HTR-8/SVneo (cell line): ENCODE data around the gene ATP6V0A1.
"Not testable (repeated sequence)": the region's sequence is repeated elsewhere in the genome, so short reads cannot be mapped to it uniquely, and the experiment has no call there.

Experiments used
- DNase-seq: peaks from one replicate; pipeline ENCODE4 v3.0.0; 2011; ENCODE audit warnings: low spot score, mixed read lengths; ENCODE audit not compliant: insufficient read length
- FAIRE-seq: peaks from 2 replicates; lab custom pipeline; 2011; peaks lifted over from hg19 to GRCh38; lab: Jason Lieb, UNC

ATP6V0A1 gene

GRCh38 chr17:42474276-42474675 lies 15.6 kb downstream of the ATP6V0A1 start:
- DNase-seq = no peak
- FAIRE-seq = no peak

DNA sequence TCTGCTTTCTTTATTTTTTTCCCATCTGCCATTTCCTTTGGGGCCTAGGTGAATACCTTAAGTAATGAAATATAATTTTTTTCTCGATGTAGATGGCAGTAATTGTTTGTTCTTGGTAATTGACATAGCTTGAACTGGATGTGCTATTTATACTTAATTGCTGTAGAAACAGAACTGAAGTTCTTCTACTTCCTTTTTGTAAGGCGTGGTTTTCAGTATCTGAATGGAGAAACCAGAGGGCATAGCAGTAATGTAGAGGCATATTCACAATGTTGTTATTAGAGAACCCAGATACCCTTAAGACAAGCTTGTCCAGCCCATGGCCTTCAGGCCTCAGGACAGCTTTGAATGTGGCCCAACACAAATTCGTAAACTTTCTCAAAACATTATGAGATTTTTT lies 16.4 kb downstream of the ATP6V0A1 start:
- DNase-seq (no peak), FAIRE-seq (no peak)

DNA sequence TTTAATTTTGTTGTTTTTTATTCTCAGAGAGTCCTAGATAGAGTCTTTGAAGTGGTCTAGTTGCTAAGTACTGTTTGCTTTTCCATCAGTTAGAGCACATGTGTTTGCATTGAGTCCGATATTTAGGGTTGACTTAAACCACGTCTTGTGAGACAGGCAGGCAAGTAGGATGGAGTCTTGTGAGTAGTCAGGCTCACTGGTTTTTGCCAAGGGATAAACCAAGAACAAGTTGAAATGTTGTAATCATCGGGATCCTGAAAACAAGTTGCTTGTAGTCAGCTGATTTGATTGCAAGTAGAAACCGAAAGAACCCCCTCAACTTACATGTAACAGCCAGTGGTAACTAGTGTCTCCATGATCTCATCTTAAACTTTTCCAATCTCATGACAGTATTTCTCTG lies 17.2 kb downstream of the ATP6V0A1 start:
- DNase-seq (no peak), FAIRE-seq (no peak)

DNA sequence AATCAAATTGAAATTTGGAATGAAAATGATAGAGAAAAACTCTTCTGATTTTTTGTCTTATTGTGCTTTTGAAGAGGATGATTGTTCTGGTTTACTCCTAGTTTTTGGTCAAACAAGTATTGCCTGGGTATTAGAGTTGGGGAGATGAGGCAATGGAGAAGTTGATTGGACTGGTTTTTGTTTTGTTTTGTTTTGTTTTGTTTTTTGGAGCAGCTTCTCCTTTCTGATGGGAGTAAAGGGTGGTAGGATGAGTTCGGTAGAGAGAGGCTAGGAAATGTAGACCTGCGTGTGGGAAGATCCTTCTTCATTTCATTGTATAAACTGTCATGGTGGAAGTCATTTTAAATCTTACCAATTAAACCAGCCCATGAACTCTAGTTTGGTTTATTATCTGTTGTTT lies 17.7 kb downstream of the ATP6V0A1 start:
- no peak for FAIRE-seq
- no peak for DNase-seq

DNA sequence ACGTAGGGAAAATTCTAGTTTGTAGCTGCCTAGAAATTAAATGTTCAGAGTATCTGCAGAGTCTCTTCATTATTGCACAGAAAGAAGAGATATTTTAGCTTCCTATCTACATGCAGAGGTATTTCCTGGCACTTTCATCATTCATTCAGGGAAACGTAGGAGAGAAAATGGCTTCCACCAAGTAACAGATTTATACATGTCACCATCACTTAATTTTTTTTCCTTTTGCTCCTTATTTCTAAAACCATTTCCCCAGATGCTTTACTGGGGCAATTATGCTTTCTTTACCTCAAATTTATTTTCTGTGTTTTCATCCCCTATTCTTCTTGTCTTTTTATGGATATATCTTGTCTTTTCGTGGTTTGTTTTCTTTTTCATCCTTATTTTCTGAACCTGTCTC lies 18.5 kb downstream of the ATP6V0A1 start:
- no peak for FAIRE-seq
- no peak for DNase-seq

DNA sequence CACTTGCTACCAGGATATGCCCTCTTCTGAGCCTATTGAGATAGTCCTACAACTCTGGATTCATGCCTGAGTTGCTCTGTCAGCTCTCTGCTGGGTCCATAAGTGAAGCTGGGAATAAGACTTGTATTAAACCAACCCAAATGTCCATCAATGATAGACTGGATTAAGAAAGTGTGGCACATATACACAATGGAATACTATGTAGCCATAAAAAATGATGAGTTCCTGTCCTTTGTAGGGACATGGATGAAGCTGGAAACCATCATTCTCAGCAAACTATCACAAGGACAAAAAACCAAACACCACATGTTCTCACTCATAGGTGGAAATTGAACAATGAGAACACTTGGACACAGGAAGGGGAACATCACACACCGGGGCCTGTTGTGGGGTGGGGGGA lies 19.1 kb downstream of the ATP6V0A1 start:
- FAIRE-seq, DNase-seq: not testable (repeated sequence)

DNA sequence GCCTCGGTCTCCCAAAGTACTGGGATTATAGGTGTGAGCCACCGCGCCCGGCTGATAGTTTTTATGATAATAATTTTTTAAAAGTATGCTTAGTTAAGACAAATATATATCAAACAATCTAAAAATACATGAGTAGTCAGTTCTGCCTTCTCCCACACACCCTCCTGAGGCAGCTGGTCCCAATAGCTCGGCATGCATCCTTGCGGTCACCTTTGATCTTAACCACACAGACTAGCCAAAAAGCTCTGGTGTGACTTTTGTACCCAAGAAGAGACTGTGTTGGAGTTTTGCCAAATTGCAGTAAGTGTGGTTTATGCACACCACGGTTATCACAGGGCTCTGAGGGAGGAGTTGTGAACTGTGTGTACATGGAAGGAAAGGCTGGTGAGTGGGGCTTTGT lies 25.6 kb downstream of the ATP6V0A1 start:
- DNase-seq (no peak), FAIRE-seq (no peak)

DNA sequence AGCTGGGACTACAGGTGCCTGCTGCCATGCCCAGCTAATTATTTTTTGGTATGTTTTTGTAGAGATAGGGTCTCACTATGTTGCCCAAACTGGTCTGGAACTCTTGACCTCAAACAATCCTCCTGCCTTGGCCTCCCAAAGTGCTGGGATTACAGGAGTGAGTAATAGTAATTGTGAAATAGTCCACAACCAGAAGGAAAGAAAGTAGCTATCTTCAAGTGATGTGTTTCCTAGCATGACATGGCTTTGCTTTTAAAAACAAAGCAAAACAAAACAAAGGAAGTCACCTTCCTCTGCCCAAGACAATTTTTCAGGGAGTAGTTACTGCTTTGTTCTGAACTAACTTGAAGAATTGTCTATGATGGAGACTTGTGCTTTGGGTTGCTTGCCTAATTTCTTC lies 27.0 kb downstream of the ATP6V0A1 start:
- no peak for DNase-seq
- FAIRE-seq = no peak

- FAIRE-seq = no peak
Observed at GRCh38 chr17:42488032-42488431, 29.4 kb downstream of the ATP6V0A1 start.

DNA sequence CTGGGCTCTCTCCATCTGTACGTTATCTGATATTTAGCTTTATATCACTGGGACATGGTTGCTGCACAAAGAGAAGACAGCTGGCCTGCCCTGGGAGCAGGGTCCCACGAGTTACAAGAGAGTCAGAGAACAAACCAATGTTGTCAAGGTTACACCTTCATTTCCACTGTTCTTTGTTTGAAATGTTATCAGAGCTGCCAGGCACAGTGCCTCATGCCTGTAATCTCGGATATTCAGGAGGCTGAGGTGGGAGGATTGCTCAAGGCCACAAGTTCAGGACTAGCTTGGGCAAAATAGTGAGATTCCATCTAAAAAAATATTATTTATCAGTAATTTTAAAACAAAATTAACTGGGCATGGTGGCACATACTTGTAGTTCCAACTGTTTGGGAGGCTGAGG lies 34.6 kb downstream of the ATP6V0A1 start:
- FAIRE-seq = no peak
- DNase-seq = no peak

More at GRCh38 chr17:42488032-42488431, 29.4 kb downstream of the ATP6V0A1 start:
- DNase-seq = no peak

- FAIRE-seq = no peak
- DNase-seq = no peak
Observed at GRCh38 chr17:42494673-42495072, 36.0 kb downstream of the ATP6V0A1 start.

DNA sequence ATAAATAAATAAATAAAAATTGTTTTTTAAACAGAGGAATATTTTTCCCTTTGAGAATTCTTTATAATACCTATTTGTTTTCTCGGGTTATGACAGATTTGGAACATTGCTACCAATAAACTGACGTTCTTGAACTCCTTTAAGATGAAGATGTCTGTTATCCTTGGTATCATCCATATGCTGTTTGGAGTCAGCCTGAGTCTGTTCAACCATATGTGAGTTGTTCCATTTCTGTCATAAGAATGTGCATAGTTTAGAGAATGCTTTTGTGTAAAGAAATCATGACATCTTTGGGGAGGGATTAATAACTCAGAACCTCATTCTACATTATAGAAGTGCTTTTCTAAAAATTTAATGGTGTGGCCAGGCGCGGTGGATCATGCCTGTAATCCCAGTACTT lies 40.1 kb downstream of the ATP6V0A1 start:
- DNase-seq = no peak
- no peak for FAIRE-seq

DNA sequence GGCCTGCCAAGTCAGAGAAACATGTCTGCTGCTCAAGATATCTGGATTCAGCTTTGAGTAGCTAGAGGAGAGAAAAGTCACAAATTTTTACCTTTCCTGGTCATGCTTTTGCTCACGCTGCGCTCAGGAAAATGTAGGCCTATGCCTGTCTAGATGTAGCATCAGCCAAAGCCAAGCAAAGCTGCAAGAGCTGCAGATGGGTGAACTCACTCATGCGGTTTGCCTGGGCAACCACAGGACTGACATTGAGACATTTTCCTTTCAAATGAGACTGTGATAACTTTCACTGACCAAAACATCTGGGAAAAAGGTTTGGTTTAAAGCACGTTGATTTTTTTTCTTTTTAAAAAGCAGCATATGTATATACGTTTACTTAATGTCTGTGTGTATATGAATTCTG lies 43.4 kb downstream of the ATP6V0A1 start:
- FAIRE-seq (no peak), DNase-seq (no peak)

DNA sequence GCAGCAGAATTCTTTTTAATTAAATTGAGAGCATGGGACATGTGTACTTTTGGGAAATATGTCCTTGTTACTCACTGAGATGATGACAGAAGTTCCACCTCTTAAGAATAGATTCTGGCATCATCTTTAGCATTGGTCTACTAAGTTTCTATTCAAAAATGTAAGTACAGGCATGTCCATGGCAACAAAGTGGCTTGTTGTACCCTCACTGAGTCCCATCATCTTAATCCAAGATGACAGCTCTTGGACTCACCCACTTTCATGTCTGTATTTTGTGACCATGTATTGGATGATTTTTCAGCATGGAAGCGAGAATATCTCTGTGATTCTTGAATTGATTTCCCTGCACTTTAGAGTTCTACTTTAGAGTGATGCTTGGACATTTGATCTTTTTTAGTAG lies 44.2 kb downstream of the ATP6V0A1 start:
- DNase-seq = no peak
- FAIRE-seq = no peak

GRCh38 chr17:42507671-42508070 lies 49.0 kb downstream of the ATP6V0A1 start:
- peak; percentile 44 for FAIRE-seq
- DNase-seq = no peak

DNA sequence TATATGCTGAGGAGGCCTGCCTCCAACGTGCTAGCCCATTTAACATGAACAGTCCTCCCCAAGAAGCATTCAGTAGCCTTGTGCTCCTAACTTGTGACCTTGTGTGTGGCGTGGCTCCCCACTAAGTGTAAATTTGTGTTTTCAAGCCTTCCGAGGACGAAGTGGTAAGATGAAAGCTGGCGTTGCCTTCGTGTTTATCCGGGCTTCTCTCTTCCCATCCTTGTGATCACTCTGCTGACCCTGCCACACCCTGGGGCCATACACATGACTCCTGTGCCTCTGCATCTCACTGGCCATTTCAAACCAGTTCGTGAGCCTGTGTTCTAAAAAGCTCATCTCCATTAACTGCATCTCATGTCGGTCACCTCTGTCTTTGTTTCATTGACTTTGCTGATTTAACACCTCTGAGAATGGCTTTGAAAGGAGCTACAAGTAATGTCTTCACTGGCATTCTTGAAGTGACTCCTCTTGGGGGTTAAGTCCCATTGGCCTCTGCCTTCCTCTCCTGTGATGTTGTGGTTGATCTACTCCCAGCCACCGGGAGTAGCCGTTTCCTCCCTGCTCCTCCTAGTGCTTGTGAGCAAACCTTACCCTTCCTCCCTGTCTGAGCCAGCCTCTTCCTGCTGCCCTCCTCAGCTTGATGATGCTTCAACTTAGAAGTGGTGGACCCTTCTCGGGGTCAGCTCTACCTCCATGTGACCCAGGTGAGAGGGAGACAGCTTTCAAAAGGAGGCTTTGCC lies 49.9 kb downstream of the ATP6V0A1 start:
- peak; percentile 65 for FAIRE-seq
- DNase-seq = no peak

GRCh38 chr17:42509409-42509808 lies 50.7 kb downstream of the ATP6V0A1 start:
- no peak for FAIRE-seq
- DNase-seq = no peak

GRCh38 chr17:42509841-42510240 lies 51.2 kb downstream of the ATP6V0A1 start:
- no peak for DNase-seq
- FAIRE-seq = no peak

GRCh38 chr17:42512246-42512645 lies 53.6 kb downstream of the ATP6V0A1 start:
- FAIRE-seq (no peak), DNase-seq (no peak)

DNA sequence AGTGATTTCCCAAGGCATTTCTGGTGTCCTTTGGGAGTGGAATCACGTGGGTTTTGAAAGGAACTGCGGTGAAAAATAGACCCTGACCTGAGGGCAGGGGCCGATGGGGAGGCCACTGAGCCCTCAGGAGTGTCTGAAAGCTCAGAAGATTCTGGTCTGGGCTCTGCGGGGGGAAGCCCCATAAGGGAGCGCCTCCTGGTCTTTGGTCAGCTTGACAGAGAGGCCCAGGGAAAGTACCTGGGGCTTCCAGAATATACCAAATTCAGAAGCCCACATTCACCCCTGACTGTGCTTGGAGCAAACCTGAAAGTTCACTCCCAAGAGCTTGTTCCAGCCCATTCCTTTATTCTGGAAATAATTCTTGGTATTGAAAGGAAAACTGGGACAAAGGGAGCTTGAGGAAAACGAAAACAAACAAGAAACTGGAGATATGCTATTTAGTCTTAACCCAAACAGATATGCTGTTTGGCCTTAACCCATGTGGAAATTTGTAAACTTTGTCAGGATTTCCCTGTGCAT lies 54.1 kb downstream of the ATP6V0A1 start:
- DNase-seq (no peak), FAIRE-seq (no peak)

DNA sequence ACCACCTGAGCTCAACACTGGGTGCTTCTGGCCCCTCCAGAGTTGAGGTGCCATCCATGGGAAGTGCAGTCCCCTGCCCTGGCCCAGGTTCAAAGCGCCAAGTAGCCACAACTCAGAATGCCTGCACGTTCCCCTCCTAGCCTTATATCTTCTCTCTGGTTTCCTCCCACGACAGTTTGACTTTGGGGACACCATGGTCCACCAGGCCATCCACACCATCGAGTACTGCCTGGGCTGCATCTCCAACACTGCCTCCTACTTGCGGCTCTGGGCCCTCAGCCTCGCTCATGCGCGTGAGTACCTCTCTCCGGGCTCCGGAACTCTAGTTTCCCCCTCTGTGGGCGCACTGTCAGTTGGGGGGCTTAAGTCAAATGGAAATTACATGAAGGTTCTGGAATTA lies 55.0 kb downstream of the ATP6V0A1 start:
- FAIRE-seq = no peak
- DNase-seq = no peak

GRCh38 chr17:42514279-42514678 lies 55.6 kb downstream of the ATP6V0A1 start:
- no peak for FAIRE-seq
- DNase-seq = no peak
